SK-N-SH (cell line): Measurements from ENCODE around the gene PACSIN3.

Experiments
- CTCF ChIP-seq: fragments of 200-600 bp; sonication (generic); IDR thresholded peaks from 2 replicates; pipeline ENCODE4 v1.6.1; 2017; ENCODE audit warnings: antibody characterized with exemption, mild to moderate bottlenecking, moderate library complexity
- EP300 ChIP-seq, 2 experiments: IDR thresholded peaks; 2 replicates each; pipeline versions ENCODE4 v1.4.0 to v1.6.1; 2012; ENCODE audit warnings: borderline replicate concordance in 1 of 2, low read depth in 1 of 2, low read length in 1 of 2
- PBX3 ChIP-seq: IDR thresholded peaks from 2 replicates; pipeline ENCODE4; 2012
- RCOR1 ChIP-seq: fragments of 150-350 bp; IDR thresholded peaks from 2 replicates; pipeline ENCODE4 v1.6.1; 2017; ENCODE audit warnings: antibody characterized with exemption, low read length
- REST ChIP-seq: IDR thresholded peaks from 2 replicates; pipeline ENCODE4 v1.6.1; 2012; ENCODE audit warnings: mild to moderate bottlenecking, low read depth, low read length, moderate library complexity
- ZBTB33 ChIP-seq: IDR thresholded peaks from 2 replicates; pipeline ENCODE4 v1.4.0; 2012; ENCODE audit warnings: low read depth, borderline replicate concordance

- TF ChIP-seq CTCF (no peak), REST (no peak), PBX3 (no peak), ZBTB33 (no peak), EP300 (IDR thresholded peaks at IDR 0.05; ENCODE audit: borderline replicate concordance in 1 of 2, low read depth in 1 of 2, low read length in 1 of 2) (no peak), RCOR1 (no peak)
Measured at GRCh38 chr11:47149782-47150181, 36.5 kb downstream of the PACSIN3 start.
